ENCODE measurements around the gene SPO11.

GRCh38 chr20:57369596-57369995, 40.0 kb downstream of the SPO11 start:
- TF ChIP-seq CTCF (IDR thresholded peaks at IDR 0.05) (no peak), EP300 (IDR thresholded peaks at IDR 0.05) (no peak)

Measured in tibial nerve (tissue), 4 donors.